BLaER1 treated with 17β-estradiol and CSF1 and Interleukin-3, amounts not matched to agents 10 nM and 100 nM (cell line): Measurements from ENCODE around the gene MEA1.
"Not testable (repeated sequence)": the region's sequence is repeated elsewhere in the genome, so short reads cannot be mapped to it uniquely, and the experiment has no call there.

Experiments
- H3K27ac ChIP-seq, 11 experiments: shearing (Covaris generic); formaldehyde crosslinking; 2 replicates each; pipeline ENCODE4 v1.8.1; 2022
- H3K27me3 ChIP-seq, 11 experiments: shearing (Covaris generic); formaldehyde crosslinking; 2 replicates each; pipeline ENCODE4 v1.8.1; 2022
- H3K36me3 ChIP-seq, 11 experiments: shearing (Covaris generic); formaldehyde crosslinking; 2 replicates each; pipeline ENCODE4 v1.8.1; 2022
- H3K4me1 ChIP-seq, 10 experiments: shearing (Covaris generic); formaldehyde crosslinking; 2 replicates each; pipeline ENCODE4 v1.8.1; 2022
- H3K4me2 ChIP-seq, 11 experiments: shearing (Covaris generic); formaldehyde crosslinking; 2 replicates each; pipeline ENCODE4 v1.8.1; 2022
- H3K4me3 ChIP-seq, 10 experiments: shearing (Covaris generic); formaldehyde crosslinking; 2 replicates each; pipeline ENCODE4 v1.8.1; 2022
- H3K9ac ChIP-seq, 11 experiments: shearing (Covaris generic); formaldehyde crosslinking; 2 replicates each; pipeline ENCODE4 v1.8.1; 2022
- H3K9me3 ChIP-seq, 11 experiments: shearing (Covaris generic); formaldehyde crosslinking; replicated peaks in 1 of 11; 2 replicates each; pipeline ENCODE4 v1.8.1; 2022
- H4K20me1 ChIP-seq, 11 experiments: shearing (Covaris generic); formaldehyde crosslinking; 2 replicates each; pipeline ENCODE4 v1.8.1; 2022
- Cebpa-rat ChIP-seq, 11 experiments: shearing (Covaris generic); IDR thresholded peaks; 2 replicates each; pipeline ENCODE4 v1.8.1; 2022

Gene MEA1

GRCh38 chr6:43043310-43043709 is 29.6 kb upstream of the MEA1 start:
- Histone ChIP-seq H3K27me3 (no peaks in the 10 kb centered on the region), H4K20me1 (peaks cover 0 to 15% (median 0%) of the 10 kb centered on the region in 11 experiments; a peak in 3 of 22 replicates), H3K9me3 (no peaks in the 10 kb centered on the region), H3K36me3 (peaks cover 60 to 93% (median 80%) of the 10 kb centered on the region in 11 experiments), H3K4me1 (peaks cover 0 to 7% (median 0%) of the 10 kb centered on the region in 10 experiments; a peak in 4 of 20 replicates), H3K4me3 (no peak overlapping the region), H3K27ac (no peak overlapping the region), H3K4me2 (no peak overlapping the region), H3K9ac (no peak overlapping the region)
- no peak for TF ChIP-seq Cebpa-rat (IDR thresholded peaks at IDR 0.05)

GRCh38 chr6:43041475-43041874 is 27.7 kb upstream of the MEA1 start:
- H3K4me2 ChIP-seq, H3K4me3 ChIP-seq, H3K27me3 ChIP-seq, H3K4me1 ChIP-seq, H3K27ac ChIP-seq, H3K9me3 ChIP-seq, H3K9ac ChIP-seq: not testable (repeated sequence)
- Histone ChIP-seq H4K20me1 (peaks cover 0 to 25% (median 0%) of the 10 kb centered on the region in 11 experiments; a peak in 4 of 22 replicates), H3K36me3 (peaks cover 62 to 93% (median 84%) of the 10 kb centered on the region in 11 experiments)

- Histone ChIP-seq H3K36me3 (peaks cover 59 to 93% (median 81%) of the 10 kb centered on the region in 11 experiments), H4K20me1 (peaks cover 0 to 28% (median 2%) of the 10 kb centered on the region in 11 experiments; a peak in 7 of 22 replicates), H3K9me3 (no peaks in the 10 kb centered on the region)
Observed at GRCh38 chr6:43040542-43041257, 27.0 kb upstream of the MEA1 start.

GRCh38 chr6:43038727-43039126 is 25.0 kb upstream of the MEA1 start:
- Histone ChIP-seq H3K4me1 (peaks cover 0 to 7% (median 0%) of the 10 kb centered on the region in 10 experiments; a peak in 4 of 20 replicates), H3K9ac (no peak overlapping the region; a peak in 1 of 22 replicates), H3K9me3 (no peaks in the 10 kb centered on the region), H3K4me3 (no peak overlapping the region), H4K20me1 (peaks cover 0 to 46% (median 13%) of the 10 kb centered on the region in 11 experiments; a peak in 11 of 22 replicates), H3K36me3 (peaks cover 65 to 94% (median 86%) of the 10 kb centered on the region in 11 experiments), H3K27me3 (no peaks in the 10 kb centered on the region), H3K27ac (no peak overlapping the region), H3K4me2 (no peak overlapping the region)
- TF ChIP-seq Cebpa-rat (IDR thresholded peaks at IDR 0.05) = no peak

More at GRCh38 chr6:43040542-43041257, 27.0 kb upstream of the MEA1 start:
- Histone ChIP-seq H3K4me3 (no peak overlapping the region), H3K4me2 (no peak overlapping the region), H3K9ac (no peak overlapping the region), H3K27me3 (no peaks in the 10 kb centered on the region), H3K27ac (no peak overlapping the region), H3K4me1 (peaks cover 0 to 7% (median 0%) of the 10 kb centered on the region in 10 experiments; a peak in 4 of 20 replicates)
- no peak for TF ChIP-seq Cebpa-rat (IDR thresholded peaks at IDR 0.05)

- no peak overlapping the region for H3K4me3 ChIP-seq
- no peak overlapping the region for H3K27ac ChIP-seq
- peaks cover 0 to 7% (median 0%) of the 10 kb centered on the region in 10 experiments; a peak in 4 of 20 replicates for H3K4me1 ChIP-seq
- H4K20me1 ChIP-seq = peaks cover 0 to 52% (median 16%) of the 10 kb centered on the region in 11 experiments; a peak in 12 of 22 replicates
- H3K9ac ChIP-seq = no peak overlapping the region
- H3K36me3 ChIP-seq = peaks cover 60 to 94% (median 86%) of the 10 kb centered on the region in 11 experiments
- H3K4me2 ChIP-seq = no peak overlapping the region
- no peak for TF ChIP-seq Cebpa-rat (IDR thresholded peaks at IDR 0.05)
- H3K27me3 ChIP-seq = no peaks in the 10 kb centered on the region
- no peaks in the 10 kb centered on the region for H3K9me3 ChIP-seq
Observed at GRCh38 chr6:43037706-43038105, 24.0 kb upstream of the MEA1 start.

GRCh38 chr6:43037197-43037596 is 23.5 kb upstream of the MEA1 start:
- peaks cover 64 to 94% (median 87%) of the 10 kb centered on the region in 11 experiments for H3K36me3 ChIP-seq
- peaks cover 0 to 4% (median 0%) of the 10 kb centered on the region in 10 experiments; a peak in 4 of 20 replicates for H3K4me1 ChIP-seq
- H3K27me3 ChIP-seq = no peaks in the 10 kb centered on the region
- H3K4me2 ChIP-seq = no peak overlapping the region
- H3K4me3 ChIP-seq = no peak overlapping the region
- TF ChIP-seq Cebpa-rat (IDR thresholded peaks at IDR 0.05) = no peak
- no peaks in the 10 kb centered on the region for H3K9me3 ChIP-seq
- peaks cover 0 to 58% (median 16%) of the 10 kb centered on the region in 11 experiments; a peak in 14 of 22 replicates for H4K20me1 ChIP-seq
- no peak overlapping the region for H3K9ac ChIP-seq
- H3K27ac ChIP-seq = no peak overlapping the region

- Histone ChIP-seq H3K4me3 (no peak overlapping the region), H3K9me3 (no peaks in the 10 kb centered on the region), H3K36me3 (peaks cover 69 to 97% (median 90%) of the 10 kb centered on the region in 11 experiments), H4K20me1 (peaks cover 0 to 62% (median 20%) of the 10 kb centered on the region in 11 experiments; a peak in 14 of 22 replicates), H3K9ac (no peak overlapping the region), H3K27ac (no peak overlapping the region), H3K4me1 (no peaks in the 10 kb centered on the region; a peak in 1 of 20 replicates), H3K4me2 (no peak overlapping the region), H3K27me3 (no peaks in the 10 kb centered on the region)
- TF ChIP-seq Cebpa-rat (IDR thresholded peaks at IDR 0.05) = no peak
Observed at GRCh38 chr6:43036712-43037111, 23.0 kb upstream of the MEA1 start.

- H3K4me1 ChIP-seq = no peaks in the 10 kb centered on the region
- no peak overlapping the region; a peak in 1 of 22 replicates for H3K9ac ChIP-seq
- no peaks in the 10 kb centered on the region for H3K27me3 ChIP-seq
- H3K4me2 ChIP-seq = no peak overlapping the region
- H3K27ac ChIP-seq = no peak overlapping the region
- H4K20me1 ChIP-seq = peaks cover 0 to 63% (median 20%) of the 10 kb centered on the region in 11 experiments; a peak in 14 of 22 replicates
- H3K4me3 ChIP-seq = no peak overlapping the region
- TF ChIP-seq Cebpa-rat (IDR thresholded peaks at IDR 0.05) = no peak
- no peaks in the 10 kb centered on the region for H3K9me3 ChIP-seq
- peaks cover 76 to 100% (median 94%) of the 10 kb centered on the region in 11 experiments for H3K36me3 ChIP-seq
Observed at GRCh38 chr6:43035495-43036194, 21.9 kb upstream of the MEA1 start.

GRCh38 chr6:43034190-43034525 is 20.4 kb upstream of the MEA1 start:
- TF ChIP-seq Cebpa-rat (IDR thresholded peaks at IDR 0.05) = no peak
- Histone ChIP-seq H3K36me3 (peaks cover 77 to 100% (median 95%) of the 10 kb centered on the region in 11 experiments), H3K27me3 (no peaks in the 10 kb centered on the region), H3K9me3 (no peaks in the 10 kb centered on the region), H3K4me2 (no peak overlapping the region), H3K9ac (no peak overlapping the region), H3K4me3 (no peak overlapping the region), H4K20me1 (peaks cover 0 to 72% (median 22%) of the 10 kb centered on the region in 11 experiments; a peak in 16 of 22 replicates), H3K4me1 (no peaks in the 10 kb centered on the region), H3K27ac (no peak overlapping the region)
